CD8-positive, alpha-beta memory T cell (primary cell): ENCODE data around the gene SEC22A. TPM values are rescaled to one million over a fixed set of nuclear protein-coding genes. Genes with fewer than 3 reads are reported as not detected.
"Not testable (repeated sequence)": the region's sequence is repeated elsewhere in the genome, so short reads cannot be mapped to it uniquely, and the experiment has no call there.

Experiments used
- CTCF ChIA-PET: fragments of 350-600 bp; sonication (Branson Sonifier 250); formaldehyde crosslinking; loops from one replicate; lab custom pipeline; 2021; ENCODE audit warnings: antibody characterized with exemption; lab: Charles Lee
- POLR2A ChIA-PET: fragments of 350-600 bp; sonication (Branson Sonifier 250); formaldehyde crosslinking; loops from one replicate; lab custom pipeline; 2021; ENCODE audit warnings: antibody characterized with exemption; lab: Charles Lee
- DNase-seq, 5 donors: peaks; one replicate each; pipeline versions ENCODE4 v3.0.0 to v3.0.0-alpha.2; 2020 to 2022; ENCODE audit warnings: mixed read lengths in 1 of 5
- H3K27ac ChIP-seq: one replicate; pipeline ENCODE4 v1.7.0; 2013; ENCODE audit warnings: low read depth, mild to moderate bottlenecking, low read length, moderate library complexity
- H3K27me3 ChIP-seq: 2 replicates; pipeline ENCODE4 v1.7.0; 2013; ENCODE audit warnings: low read length, mild to moderate bottlenecking; ENCODE audit not compliant: insufficient read depth, poor library complexity, severe bottlenecking
- H3K36me3 ChIP-seq: 2 replicates; pipeline ENCODE4 v1.7.0; 2013; ENCODE audit warnings: mild to moderate bottlenecking, low read length, moderate library complexity; ENCODE audit not compliant: insufficient read depth
- H3K4me1 ChIP-seq: 2 replicates; pipeline ENCODE4 v1.7.0; 2013; ENCODE audit warnings: mild to moderate bottlenecking, low read length, moderate library complexity; ENCODE audit not compliant: insufficient read depth
- H3K4me3 ChIP-seq: 2 replicates; pipeline ENCODE4 v1.7.0; 2013; ENCODE audit warnings: mild to moderate bottlenecking, low read length
- H3K9me3 ChIP-seq: 2 replicates; pipeline ENCODE4 v1.7.0; 2013; ENCODE audit warnings: mild to moderate bottlenecking, low read length
- H3K27ac Mint-ChIP-seq, 8 donors: one replicate each; pipeline ENCODE4 v1.8.0; 2020 to 2021; ENCODE audit warnings: mixed read lengths in 8 of 8, mild to moderate bottlenecking in 6 of 8, inconsistent platforms in 3 of 8, moderate library complexity in 3 of 8
- H3K27me3 Mint-ChIP-seq, 2 donors: one replicate each; pipeline ENCODE4 v1.8.0; 2020 to 2021; ENCODE audit warnings: mixed read lengths in 2 of 2, mild to moderate bottlenecking in 1 of 2, moderate library complexity in 1 of 2
- H3K36me3 Mint-ChIP-seq, 3 donors: one replicate each; pipeline ENCODE4 v1.8.0; 2020 to 2021; ENCODE audit warnings: mixed read lengths in 3 of 3, inconsistent platforms in 1 of 3, mild to moderate bottlenecking in 1 of 3
- H3K4me1 Mint-ChIP-seq, 3 donors: one replicate each; pipeline ENCODE4 v1.8.0; 2020 to 2021; ENCODE audit warnings: mixed read lengths in 3 of 3, inconsistent platforms in 1 of 3, mild to moderate bottlenecking in 1 of 3
- H3K4me3 Mint-ChIP-seq, 7 donors: one replicate each; pipeline ENCODE4 v1.8.0; 2020 to 2021; ENCODE audit warnings: mixed read lengths in 7 of 7, mild to moderate bottlenecking in 6 of 7, moderate library complexity in 4 of 7, inconsistent platforms in 2 of 7
- H3K9me3 Mint-ChIP-seq, 5 donors: one replicate each; pipeline ENCODE4 v1.8.0; 2020 to 2022; ENCODE audit warnings: mixed read lengths in 5 of 5, mild to moderate bottlenecking in 3 of 5, moderate library complexity in 2 of 5, inconsistent platforms in 1 of 5
- polyA plus RNA-seq: library from polyadenylated mRNA; unstranded; fragments of 300-500 nt; fragmentation: Illumina TruSeq; gene quantifications from one replicate; pipeline ENCODE4 v1.2.3, GENCODE V29; 2021
- total RNA-seq, 2 experiments: library from RNA; stranded (reverse); gene quantifications; one replicate each; pipeline ENCODE4 v1.2.3, GENCODE V29; 2021

Gene SEC22A
- total and polyA plus RNA-seq, 3 experiments from 2014 or later = 12.7 to 21.6 (median 19.3) TPM

- no peak overlapping the region for H3K4me3 ChIP-seq
- H3K4me3 Mint-ChIP-seq = no peak overlapping the region
- ChIA-PET CTCF (no interaction called here), POLR2A (no interaction called here)
- H3K36me3 ChIP-seq = peaks cover 4% of the 10 kb centered on the region
- H3K9me3 Mint-ChIP-seq = peaks cover 7 to 16% (median 11%) of the 10 kb centered on the region in 5 donors
- H3K36me3 Mint-ChIP-seq = peaks cover 48 to 69% (median 50%) of the 10 kb centered on the region in 3 donors
- H3K9me3 ChIP-seq = no peaks in the 10 kb centered on the region
- H3K27ac Mint-ChIP-seq = no peak overlapping the region
- H3K4me1 ChIP-seq = no peaks in the 10 kb centered on the region
- no peak for DNase-seq
- H3K27me3 ChIP-seq = no peaks in the 10 kb centered on the region
- H3K27me3 Mint-ChIP-seq = no peaks in the 10 kb centered on the region
- no peak overlapping the region for H3K27ac ChIP-seq
- peaks cover 3 to 17% (median 12%) of the 10 kb centered on the region in 3 donors for H3K4me1 Mint-ChIP-seq
Observed at GRCh38 chr3:123226549-123226948, 24.8 kb downstream of the SEC22A start.

- Histone ChIP-seq H3K9me3 (no peaks in the 10 kb centered on the region), H3K4me1 (no peaks in the 10 kb centered on the region), H3K4me3 (no peak overlapping the region), H3K27ac (no peak overlapping the region), H3K36me3 (peaks cover 4% of the 10 kb centered on the region), H3K27me3 (no peaks in the 10 kb centered on the region)
- H3K36me3 Mint-ChIP-seq = peaks cover 50 to 69% (median 55%) of the 10 kb centered on the region in 3 donors
- no peak overlapping the region for H3K4me3 Mint-ChIP-seq
- H3K27me3 Mint-ChIP-seq = no peaks in the 10 kb centered on the region
- ChIA-PET CTCF (no interaction called here), POLR2A (no interaction called here)
- no peak overlapping the region for H3K27ac Mint-ChIP-seq
- H3K9me3 Mint-ChIP-seq = peaks cover 7 to 16% (median 11%) of the 10 kb centered on the region in 5 donors
- no peaks in the 10 kb centered on the region for H3K4me1 Mint-ChIP-seq
- DNase-seq = no peak
Observed at GRCh38 chr3:123229145-123229544, 27.4 kb downstream of the SEC22A start.

- ChIA-PET CTCF (no interaction called here), POLR2A (no interaction called here)
- peak overlapping the region in 1 of 8 donors; percentile 72 for H3K27ac Mint-ChIP-seq
- Histone ChIP-seq H3K36me3 (peaks cover 5% of the 10 kb centered on the region), H3K27me3 (no peaks in the 10 kb centered on the region), H3K27ac (no peak overlapping the region), H3K4me3 (no peak overlapping the region), H3K4me1 (no peaks in the 10 kb centered on the region), H3K9me3 (no peaks in the 10 kb centered on the region)
- no peaks in the 10 kb centered on the region for H3K27me3 Mint-ChIP-seq
- H3K9me3 Mint-ChIP-seq = no peaks in the 10 kb centered on the region
- H3K4me3 Mint-ChIP-seq = no peak overlapping the region
- DNase-seq = no peak
- peaks cover 35 to 56% (median 36%) of the 10 kb centered on the region in 3 donors for H3K36me3 Mint-ChIP-seq
- H3K4me1 Mint-ChIP-seq = peaks cover 14 to 23% (median 19%) of the 10 kb centered on the region in 3 donors
Observed at GRCh38 chr3:123236902-123237301, 35.2 kb downstream of the SEC22A start.

- peaks cover 23 to 43% (median 31%) of the 10 kb centered on the region in 3 donors for H3K4me1 Mint-ChIP-seq
- H3K4me3 Mint-ChIP-seq, H3K27ac Mint-ChIP-seq, H3K27ac ChIP-seq, H3K4me3 ChIP-seq, DNase-seq, H3K36me3 ChIP-seq, CTCF ChIA-PET, H3K9me3 Mint-ChIP-seq, H3K27me3 Mint-ChIP-seq, POLR2A ChIA-PET, H3K9me3 ChIP-seq, H3K27me3 ChIP-seq, H3K4me1 ChIP-seq: not testable (repeated sequence)
- peaks cover 32 to 55% (median 35%) of the 10 kb centered on the region in 3 donors for H3K36me3 Mint-ChIP-seq
Observed at GRCh38 chr3:123239186-123239585, 37.4 kb downstream of the SEC22A start.

- no peak overlapping the region for H3K4me3 ChIP-seq
- Mint-ChIP-seq H3K36me3 (peaks cover 32 to 55% (median 35%) of the 10 kb centered on the region in 3 donors), H3K9me3 (no peaks in the 10 kb centered on the region), H3K4me3 (no peak overlapping the region), H3K4me1 (peaks cover 23 to 49% (median 31%) of the 10 kb centered on the region in 3 donors), H3K27ac (peak overlapping the region in 2 of 8 donors; percentile 17 to 47), H3K27me3 (no peaks in the 10 kb centered on the region)
- ChIA-PET POLR2A (no interaction called here), CTCF (no interaction called here)
- no peak overlapping the region for H3K27ac ChIP-seq
- H3K36me3 ChIP-seq = peaks cover 5% of the 10 kb centered on the region
- no peaks in the 10 kb centered on the region for H3K4me1 ChIP-seq
- no peaks in the 10 kb centered on the region for H3K27me3 ChIP-seq
- DNase-seq = no peak
- H3K9me3 ChIP-seq = no peaks in the 10 kb centered on the region
Observed at GRCh38 chr3:123239756-123240155, 38.0 kb downstream of the SEC22A start.

- Mint-ChIP-seq H3K27me3 (no peaks in the 10 kb centered on the region), H3K9me3 (no peaks in the 10 kb centered on the region), H3K4me1 (peaks cover 16 to 40% (median 24%) of the 10 kb centered on the region in 3 donors), H3K36me3 (peaks cover 26 to 75% (median 33%) of the 10 kb centered on the region in 3 donors), H3K4me3 (no peak overlapping the region), H3K27ac (no peak overlapping the region)
- Histone ChIP-seq H3K4me1 (no peaks in the 10 kb centered on the region), H3K4me3 (no peak overlapping the region), H3K27ac (no peak overlapping the region), H3K36me3 (peaks cover 10% of the 10 kb centered on the region), H3K9me3 (no peaks in the 10 kb centered on the region), H3K27me3 (no peaks in the 10 kb centered on the region)
- ChIA-PET CTCF (no interaction called here), POLR2A (no interaction called here)
- peak in 2 of 5 donors; percentile 5 to 12 for DNase-seq
Observed at GRCh38 chr3:123244128-123244527, 42.4 kb downstream of the SEC22A start.

- no peak for DNase-seq
- CTCF ChIA-PET = no interaction called here
- Histone ChIP-seq H3K27me3 (no peaks in the 10 kb centered on the region), H3K9me3 (no peaks in the 10 kb centered on the region), H3K36me3 (peaks cover 5% of the 10 kb centered on the region), H3K4me1 (no peaks in the 10 kb centered on the region), H3K4me3 (no peak overlapping the region), H3K27ac (no peak overlapping the region)
- Mint-ChIP-seq H3K4me1 (peaks cover 9 to 27% (median 12%) of the 10 kb centered on the region in 3 donors), H3K4me3 (no peak overlapping the region), H3K27ac (peak overlapping the region in 1 of 8 donors; percentile 64), H3K36me3 (peaks cover 12 to 70% (median 22%) of the 10 kb centered on the region in 3 donors), H3K9me3 (no peaks in the 10 kb centered on the region), H3K27me3 (no peaks in the 10 kb centered on the region)
- POLR2A ChIA-PET = no interaction called here
Observed at GRCh38 chr3:123246866-123247265, 45.1 kb downstream of the SEC22A start.

- no peaks in the 10 kb centered on the region for H3K36me3 ChIP-seq
- Mint-ChIP-seq H3K4me1 (peaks cover 0 to 8% (median 1%) of the 10 kb centered on the region in 3 donors), H3K4me3 (no peak overlapping the region), H3K27me3 (no peaks in the 10 kb centered on the region), H3K9me3 (no peaks in the 10 kb centered on the region), H3K27ac (peak overlapping the region in 3 of 8 donors; percentile 10 to 78 (median 47)), H3K36me3 (peaks cover 0 to 46% (median 5%) of the 10 kb centered on the region in 3 donors)
- no peaks in the 10 kb centered on the region for H3K9me3 ChIP-seq
- H3K27me3 ChIP-seq = no peaks in the 10 kb centered on the region
- no peak for DNase-seq
- CTCF ChIA-PET = no interaction called here
- H3K4me1 ChIP-seq = no peaks in the 10 kb centered on the region
- no peak overlapping the region for H3K27ac ChIP-seq
- POLR2A ChIA-PET = no interaction called here
- no peak overlapping the region for H3K4me3 ChIP-seq
Observed at GRCh38 chr3:123256256-123256655, 54.5 kb downstream of the SEC22A start.
